ENCODE measurements around the gene SLC33A1.
"Not testable (repeated sequence)": the region's sequence is repeated elsewhere in the genome, so short reads cannot be mapped to it uniquely, and the experiment has no call there.

SLC33A1 gene

GRCh38 chr3:155870133-155870944, 16.1 kb upstream of the SLC33A1 start, which contains the start of gene GMPS:
GMPS (plus strand) TSS chr3:155870650; CDS start chr3:155870871, 221 bp downstream.
- Histone ChIP-seq H3K9ac (peak within 1 kb of the TSS; percentile 94 to 100 (median 98)), H3K27ac (peak within 1 kb of the TSS; percentile 87 to 99 (median 97)), H4K20me1 (peaks cover 9 to 47% (median 40%) of the 10 kb centered on the region in 11 experiments; a peak in 20 of 22 replicates), H3K4me1 (peaks cover 23 to 35% (median 31%) of the 10 kb centered on the region in 10 experiments), H3K4me2 (peak within 1 kb of the TSS; percentile 81 to 92 (median 89)), H3K9me3 (replicated peaks in 1 of 11) (no peaks in the 10 kb centered on the region), H3K4me3 (peak within 1 kb of the TSS; percentile 88 to 99 (median 97)), H3K27me3 (no peaks in the 10 kb centered on the region), H3K36me3 (peaks cover 0 to 19% (median 10%) of the 10 kb centered on the region in 11 experiments; a peak in 10 of 22 replicates)
- no peak for TF ChIP-seq Cebpa-rat (IDR thresholded peaks at IDR 0.05)

- Histone ChIP-seq H3K9me3 (replicated peaks in 1 of 11) (no peaks in the 10 kb centered on the region), H3K4me1 (peaks cover 17 to 35% (median 30%) of the 10 kb centered on the region in 10 experiments), H3K27me3 (no peaks in the 10 kb centered on the region), H3K36me3 (peaks cover 0 to 13% (median 4%) of the 10 kb centered on the region in 11 experiments; a peak in 6 of 22 replicates), H3K9ac (peak overlapping the region; percentile 79 to 100 (median 98)), H3K4me2 (peak overlapping the region; percentile 73 to 92 (median 86)), H4K20me1 (peaks cover 3 to 40% (median 33%) of the 10 kb centered on the region in 11 experiments; a peak in 20 of 22 replicates), H3K4me3 (peak overlapping the region; percentile 88 to 99 (median 97)), H3K27ac (peak overlapping the region; percentile 47 to 99 (median 91); a peak in 21 of 22 replicates)
- no peak for TF ChIP-seq Cebpa-rat (IDR thresholded peaks at IDR 0.05)
These were observed 15.5 kb upstream of the SLC33A1 start for GRCh38 chr3:155869691-155870090.

DNA sequence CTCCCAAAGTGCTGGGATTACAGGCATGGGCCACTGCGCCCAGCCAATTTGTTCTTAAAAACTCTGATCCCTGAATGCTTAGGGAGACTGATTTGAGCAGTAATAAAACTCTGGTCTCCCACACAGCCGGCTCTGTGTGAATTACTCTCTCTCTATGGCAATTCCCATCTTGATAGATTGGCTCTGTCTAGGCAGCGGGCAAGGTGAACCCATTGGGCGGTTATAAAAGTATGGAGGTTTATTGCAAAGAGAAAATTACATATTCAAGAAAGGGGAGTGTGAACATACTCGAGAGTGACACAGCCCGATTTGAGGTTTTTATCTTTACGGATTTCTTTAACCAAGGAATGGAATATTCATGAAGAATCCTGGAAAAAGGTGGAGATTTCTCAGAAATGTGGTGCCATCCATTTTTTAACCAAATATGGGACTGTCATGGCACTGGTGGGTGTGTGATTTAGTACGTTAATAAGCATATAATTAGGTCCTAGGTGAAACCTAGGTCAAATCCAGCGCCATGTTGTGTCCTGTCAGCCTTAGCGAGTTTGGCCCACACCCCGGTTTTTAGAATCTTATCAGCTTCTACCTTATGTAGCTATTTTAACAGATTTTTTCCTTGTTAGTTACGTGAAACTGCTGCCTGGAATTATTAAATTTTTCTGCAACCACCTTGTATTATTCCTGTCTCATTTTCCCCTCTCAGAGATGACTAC, 9.0 kb upstream of the SLC33A1 start:
- Histone ChIP-seq H4K20me1 (no peaks in the 10 kb centered on the region), H3K4me3 (no peak overlapping the region), H3K9me3 (replicated peaks in 1 of 11) (peaks cover 0 to 6% (median 0%) of the 10 kb centered on the region in 11 experiments; a peak in 1 of 22 replicates), H3K36me3 (no peaks in the 10 kb centered on the region), H3K4me2 (no peak overlapping the region), H3K9ac (no peak overlapping the region), H3K4me1 (peaks cover 0 to 10% (median 3%) of the 10 kb centered on the region in 10 experiments; a peak in 6 of 20 replicates), H3K27me3 (no peaks in the 10 kb centered on the region), H3K27ac (no peak overlapping the region)
- no peak for TF ChIP-seq Cebpa-rat (IDR thresholded peaks at IDR 0.05)

DNA sequence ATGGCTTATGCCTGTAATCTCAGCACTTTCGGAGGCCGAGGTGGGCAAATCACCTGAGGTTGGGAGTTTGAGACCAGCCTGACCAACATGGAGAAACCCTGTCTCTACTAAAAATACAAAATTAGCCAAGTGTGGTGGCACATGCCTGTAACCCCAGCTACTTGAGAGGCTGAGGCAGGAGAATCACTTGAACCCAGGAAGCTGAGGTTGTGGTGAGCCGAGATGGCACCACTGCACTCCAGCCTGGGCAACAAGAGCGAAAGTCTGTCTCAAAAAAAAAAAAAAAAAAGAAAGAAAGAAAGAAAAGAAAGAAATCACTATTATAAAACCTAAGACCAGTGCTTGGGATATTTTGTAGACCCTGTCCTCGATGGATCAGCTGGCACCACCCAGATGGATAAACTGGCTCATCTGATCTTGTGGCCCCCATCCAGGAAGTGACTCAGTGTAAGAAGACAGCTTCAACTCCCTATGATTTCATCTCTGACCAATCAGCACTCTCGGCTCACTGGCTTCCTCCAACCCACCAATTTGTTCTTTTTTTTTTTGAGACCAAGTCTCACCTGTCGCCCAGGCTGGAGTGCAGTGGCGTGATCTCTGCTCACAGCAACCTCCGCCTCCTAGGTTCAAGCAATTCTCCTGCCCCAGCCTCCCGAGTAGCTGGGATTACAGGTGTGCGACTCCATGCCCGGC, 8.2 kb upstream of the SLC33A1 start:
- not testable (repeated sequence) for H3K9me3 ChIP-seq (replicated peaks in 1 of 11); H4K20me1 ChIP-seq; H3K4me3 ChIP-seq; H3K27me3 ChIP-seq; H3K36me3 ChIP-seq; H3K9ac ChIP-seq
- Histone ChIP-seq H3K27ac (0 out of 22 replicates have a peak overlapping the region, but pooled peaks of 1 of the 11 experiments have one; percentile 20), H3K4me2 (peak overlapping the region in 3 of 11 experiments; percentile 18 to 36 (median 24); a peak in 2 of 22 replicates), H3K4me1 (peaks cover 0 to 13% (median 3%) of the 10 kb centered on the region in 10 experiments; a peak in 6 of 20 replicates)

- H3K4me2 ChIP-seq, result no peak overlapping the region
- TF ChIP-seq Cebpa-rat (IDR thresholded peaks at IDR 0.05), result no peak
- peaks cover 0 to 13% (median 3%) of the 10 kb centered on the region in 10 experiments; a peak in 6 of 20 replicates for H3K4me1 ChIP-seq
- H3K36me3 ChIP-seq, result no peaks in the 10 kb centered on the region
- H3K9me3 ChIP-seq (replicated peaks in 1 of 11), result peaks cover 0 to 6% (median 0%) of the 10 kb centered on the region in 11 experiments; a peak in 1 of 22 replicates
- 0 out of 22 replicates have a peak overlapping the region, but pooled peaks of 1 of the 11 experiments have one; percentile 20 for H3K27ac ChIP-seq
- no peaks in the 10 kb centered on the region for H3K27me3 ChIP-seq
- no peak overlapping the region for H3K4me3 ChIP-seq
- H3K9ac ChIP-seq, result no peak overlapping the region
- no peaks in the 10 kb centered on the region for H4K20me1 ChIP-seq
These were observed 7.4 kb upstream of the SLC33A1 start for GRCh38 chr3:155861476-155862183.

DNA sequence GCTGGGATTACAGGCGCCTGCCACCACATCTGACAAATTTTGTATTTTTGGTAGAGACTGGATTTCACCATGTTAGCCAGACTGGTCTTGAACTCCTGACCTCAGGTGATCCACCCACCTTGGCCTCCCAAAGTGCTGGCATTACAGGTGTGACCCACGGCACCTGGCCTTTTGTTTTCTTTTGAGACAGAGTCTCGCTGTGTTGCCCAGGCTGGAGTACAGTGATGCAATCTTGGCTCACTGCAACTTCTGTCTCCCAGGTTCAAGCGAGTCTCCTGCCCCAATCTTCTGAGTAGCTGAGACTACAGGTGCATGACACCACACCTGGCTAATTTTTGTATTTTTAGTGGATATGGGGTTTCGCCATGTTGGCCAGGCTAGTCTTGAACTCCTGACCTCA, 6.2 kb upstream of the SLC33A1 start:
- Histone ChIP-seq H3K4me1 (peaks cover 0 to 19% (median 3%) of the 10 kb centered on the region in 10 experiments; a peak in 7 of 20 replicates), H3K9ac (peak overlapping the region in 1 of 11 experiments; percentile 22; a peak in 1 of 22 replicates)
- H3K4me3 ChIP-seq; H3K4me2 ChIP-seq; H3K9me3 ChIP-seq (replicated peaks in 1 of 11); H3K36me3 ChIP-seq; H3K27ac ChIP-seq; H4K20me1 ChIP-seq; H3K27me3 ChIP-seq: not testable (repeated sequence)

- Histone ChIP-seq H3K4me1 (peaks cover 0 to 24% (median 7%) of the 10 kb centered on the region in 10 experiments; a peak in 12 of 20 replicates), H3K4me2 (no peak overlapping the region), H3K36me3 (no peaks in the 10 kb centered on the region), H3K4me3 (no peak overlapping the region), H4K20me1 (no peaks in the 10 kb centered on the region), H3K27ac (no peak overlapping the region), H3K9me3 (replicated peaks in 1 of 11) (peaks cover 0 to 11% (median 0%) of the 10 kb centered on the region in 11 experiments; a peak in 1 of 22 replicates), H3K27me3 (no peaks in the 10 kb centered on the region), H3K9ac (peak overlapping the region in 1 of 11 experiments; percentile 22; a peak in 1 of 22 replicates)
- TF ChIP-seq Cebpa-rat (IDR thresholded peaks at IDR 0.05), result no peak
These were observed 5.6 kb upstream of the SLC33A1 start for GRCh38 chr3:155859859-155860258.

All from BLaER1 treated with 17β-estradiol and CSF1 and Interleukin-3, amounts not matched to agents 10 nM and 100 nM (cell line).